ENCODE results near the gene SPHKAP.

Gene SPHKAP

GRCh38 chr2:227996366-227996765, 185.1 kb downstream of the SPHKAP start:
- no peak overlapping the region for H3K4ac ChIP-seq (ENCODE audit: low read length)
- no peaks in the 10 kb centered on the region for H3K27me3 ChIP-seq (ENCODE audit: control insufficient read depth in 3 of 3, insufficient read depth in 3 of 3, low read depth in 1 of 3, low read length in 3 of 3)
- H2AK5ac ChIP-seq (ENCODE audit: low read depth, low read length), result no peak overlapping the region
- no peak overlapping the region for H2BK120ac ChIP-seq (ENCODE audit: low read depth, low read length)
- no peaks in the 10 kb centered on the region for H3K9me3 ChIP-seq (replicated peaks in 1 of 2; ENCODE audit: control insufficient read depth in 2 of 2, insufficient read depth in 1 of 2, low read depth in 1 of 2, low read length in 2 of 2)
- H2BK5ac ChIP-seq (ENCODE audit: low read length), result no peak overlapping the region
- H2BK15ac ChIP-seq (ENCODE audit: low read length), result no peak overlapping the region
- no peak overlapping the region for H4K91ac ChIP-seq (ENCODE audit: low read depth, low read length, poor library complexity)
- no peaks in the 10 kb centered on the region for H3K4me1 ChIP-seq (ENCODE audit: control insufficient read depth in 2 of 2, insufficient read depth in 1 of 2, low read depth in 1 of 2, low read length in 2 of 2)
- no peaks in the 10 kb centered on the region for H3K79me1 ChIP-seq (ENCODE audit: low read depth, low read length)
- DNase-seq (ENCODE audit: low spot score), result no peak
- H2BK12ac ChIP-seq (ENCODE audit: low read length), result no peak overlapping the region
- H3K9ac ChIP-seq (ENCODE audit: low read depth, low read length, poor library complexity), result no peak overlapping the region
- H3K4me2 ChIP-seq (ENCODE audit: insufficient read depth, low read length, poor library complexity, severe bottlenecking), result no peak overlapping the region
- H3K27ac ChIP-seq (replicated peaks; ENCODE audit: low read length), result no peak overlapping the region
- 100% methylated on average over 1 of the region's 3 CpGs; no CpG with 5 or more reads in 1 of the 2 donors for WGBS, 2 donors (ENCODE audit: extremely low coverage in 2 of 2, insufficient read length in 2 of 2, insufficient replicate concordance in 1 of 2)
- H2AFZ ChIP-seq (ENCODE audit: low read length), result no peak overlapping the region
- no peak overlapping the region for H3K23ac ChIP-seq (ENCODE audit: low read depth, low read length, poor library complexity)
- H3K4me3 ChIP-seq (ENCODE audit: low read length in 2 of 2), result no peak overlapping the region
- H3K18ac ChIP-seq (ENCODE audit: low read length), result no peak overlapping the region
- H4K8ac ChIP-seq (ENCODE audit: low read depth, low read length), result no peak overlapping the region
- no peak overlapping the region for H3K14ac ChIP-seq (ENCODE audit: low read length)
- no peaks in the 10 kb centered on the region for H3K36me3 ChIP-seq (replicated peaks in 1 of 2; ENCODE audit: control insufficient read depth in 2 of 2, insufficient read depth in 2 of 2, low read length in 2 of 2)

DNA sequence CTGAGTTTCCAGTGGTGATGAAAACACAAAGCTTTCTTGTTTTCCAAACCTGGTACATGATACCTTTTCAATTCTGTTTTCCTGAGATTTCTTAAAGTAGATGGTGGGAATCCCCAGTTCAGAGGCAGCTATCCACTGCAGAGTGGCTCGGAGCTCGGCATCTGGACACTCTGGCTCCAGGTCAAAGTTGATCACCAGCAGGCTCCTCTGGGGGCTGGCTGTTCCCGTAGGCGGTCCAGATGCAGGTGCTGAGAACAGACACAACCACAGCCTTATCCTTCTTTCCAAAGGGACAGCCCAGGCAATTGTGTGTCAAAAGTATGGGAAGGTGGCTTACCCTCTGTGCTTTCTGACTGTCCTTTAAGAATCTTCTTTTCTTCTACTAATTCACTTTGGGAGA, 190.6 kb downstream of the SPHKAP start:
- H3K36me3 ChIP-seq (replicated peaks in 1 of 2; ENCODE audit: control insufficient read depth in 2 of 2, insufficient read depth in 2 of 2, low read length in 2 of 2), result no peaks in the 10 kb centered on the region
- H3K27me3 ChIP-seq (ENCODE audit: control insufficient read depth in 3 of 3, insufficient read depth in 3 of 3, low read depth in 1 of 3, low read length in 3 of 3), result no peaks in the 10 kb centered on the region
- H4K8ac ChIP-seq (ENCODE audit: low read depth, low read length), result no peak overlapping the region
- no peaks in the 10 kb centered on the region for H3K79me1 ChIP-seq (ENCODE audit: low read depth, low read length)
- no peak overlapping the region for H2BK15ac ChIP-seq (ENCODE audit: low read length)
- H3K4ac ChIP-seq (ENCODE audit: low read length), result no peak overlapping the region
- H3K18ac ChIP-seq (ENCODE audit: low read length), result peak overlapping the region; percentile 27
- no peak overlapping the region for H2BK120ac ChIP-seq (ENCODE audit: low read depth, low read length)
- DNase-seq (ENCODE audit: low spot score), result no peak
- H3K4me3 ChIP-seq (ENCODE audit: low read length in 2 of 2), result no peak overlapping the region
- no peak overlapping the region for H3K23ac ChIP-seq (ENCODE audit: low read depth, low read length, poor library complexity)
- H4K91ac ChIP-seq (ENCODE audit: low read depth, low read length, poor library complexity), result no peak overlapping the region
- no peak overlapping the region for H2BK12ac ChIP-seq (ENCODE audit: low read length)
- no peak overlapping the region for H3K27ac ChIP-seq (replicated peaks; ENCODE audit: low read length)
- H2BK5ac ChIP-seq (ENCODE audit: low read length), result no peak overlapping the region
- H3K4me2 ChIP-seq (ENCODE audit: insufficient read depth, low read length, poor library complexity, severe bottlenecking), result no peak overlapping the region
- WGBS, 2 donors (ENCODE audit: extremely low coverage in 2 of 2, insufficient read length in 2 of 2, insufficient replicate concordance in 1 of 2), result no CpG with 5 or more reads among the region's 4 CpGs
- H3K9me3 ChIP-seq (replicated peaks in 1 of 2; ENCODE audit: control insufficient read depth in 2 of 2, insufficient read depth in 1 of 2, low read depth in 1 of 2, low read length in 2 of 2), result no peaks in the 10 kb centered on the region
- H3K9ac ChIP-seq (ENCODE audit: low read depth, low read length, poor library complexity), result no peak overlapping the region
- no peak overlapping the region for H2AFZ ChIP-seq (ENCODE audit: low read length)
- H3K14ac ChIP-seq (ENCODE audit: low read length), result peak overlapping the region; percentile 95
- no peaks in the 10 kb centered on the region for H3K4me1 ChIP-seq (ENCODE audit: control insufficient read depth in 2 of 2, insufficient read depth in 1 of 2, low read depth in 1 of 2, low read length in 2 of 2)
- no peak overlapping the region for H2AK5ac ChIP-seq (ENCODE audit: low read depth, low read length)

DNA sequence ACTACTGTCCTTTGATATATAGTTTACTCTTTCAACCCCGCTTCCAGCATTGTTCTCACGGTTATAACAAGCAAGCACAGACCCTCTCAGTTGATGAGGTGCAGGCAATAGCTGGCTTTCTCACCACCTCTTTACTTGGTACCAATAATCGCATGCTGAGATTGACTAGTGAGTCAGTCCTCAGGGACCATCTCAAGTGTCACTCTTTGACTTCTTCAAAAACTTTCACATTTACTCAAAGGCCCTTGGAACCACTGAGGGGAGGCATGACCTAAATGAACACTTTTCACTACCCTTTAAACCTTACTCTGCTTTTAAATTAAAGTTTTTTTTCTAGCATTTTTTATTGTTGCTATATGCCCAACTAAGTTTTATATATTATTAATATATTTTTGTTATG, 208.2 kb downstream of the SPHKAP start:
- Histone ChIP-seq H3K9me3 (replicated peaks in 1 of 2; ENCODE audit: control insufficient read depth in 2 of 2, insufficient read depth in 1 of 2, low read depth in 1 of 2, low read length in 2 of 2) (no peaks in the 10 kb centered on the region), H4K91ac (ENCODE audit: low read depth, low read length, poor library complexity) (no peak overlapping the region), H3K79me1 (ENCODE audit: low read depth, low read length) (no peaks in the 10 kb centered on the region), H4K8ac (ENCODE audit: low read depth, low read length) (no peak overlapping the region), H3K18ac (ENCODE audit: low read length) (no peak overlapping the region), H2BK15ac (ENCODE audit: low read length) (no peak overlapping the region), H3K4ac (ENCODE audit: low read length) (no peak overlapping the region), H3K23ac (ENCODE audit: low read depth, low read length, poor library complexity) (no peak overlapping the region), H3K27ac (replicated peaks; ENCODE audit: low read length) (no peak overlapping the region), H3K14ac (ENCODE audit: low read length) (no peak overlapping the region), H3K36me3 (replicated peaks in 1 of 2; ENCODE audit: control insufficient read depth in 2 of 2, insufficient read depth in 2 of 2, low read length in 2 of 2) (no peaks in the 10 kb centered on the region), H2AK5ac (ENCODE audit: low read depth, low read length) (no peak overlapping the region), H2BK120ac (ENCODE audit: low read depth, low read length) (no peak overlapping the region), H2BK5ac (ENCODE audit: low read length) (no peak overlapping the region), H3K4me3 (ENCODE audit: low read length in 2 of 2) (no peak overlapping the region), H3K9ac (ENCODE audit: low read depth, low read length, poor library complexity) (no peak overlapping the region), H3K4me1 (ENCODE audit: control insufficient read depth in 2 of 2, insufficient read depth in 1 of 2, low read depth in 1 of 2, low read length in 2 of 2) (no peaks in the 10 kb centered on the region), H2BK12ac (ENCODE audit: low read length) (no peak overlapping the region), H3K27me3 (ENCODE audit: control insufficient read depth in 3 of 3, insufficient read depth in 3 of 3, low read depth in 1 of 3, low read length in 3 of 3) (no peaks in the 10 kb centered on the region), H2AFZ (ENCODE audit: low read length) (no peak overlapping the region), H3K4me2 (ENCODE audit: insufficient read depth, low read length, poor library complexity, severe bottlenecking) (no peak overlapping the region)
- DNase-seq (ENCODE audit: low spot score), result no peak
- no CpG with 5 or more reads among the region's 3 CpGs for WGBS, 2 donors (ENCODE audit: extremely low coverage in 2 of 2, insufficient read length in 2 of 2, insufficient replicate concordance in 1 of 2)

GRCh38 chr2:227971619-227972230, 209.8 kb downstream of the SPHKAP start:
- no peak overlapping the region for H3K4me3 ChIP-seq (ENCODE audit: low read length in 2 of 2)
- H3K4me2 ChIP-seq (ENCODE audit: insufficient read depth, low read length, poor library complexity, severe bottlenecking), result no peak overlapping the region
- H4K8ac ChIP-seq (ENCODE audit: low read depth, low read length), result no peak overlapping the region
- no peak overlapping the region for H3K14ac ChIP-seq (ENCODE audit: low read length)
- H3K23ac ChIP-seq (ENCODE audit: low read depth, low read length, poor library complexity), result no peak overlapping the region
- H2BK5ac ChIP-seq (ENCODE audit: low read length), result no peak overlapping the region
- no peaks in the 10 kb centered on the region for H3K4me1 ChIP-seq (ENCODE audit: control insufficient read depth in 2 of 2, insufficient read depth in 1 of 2, low read depth in 1 of 2, low read length in 2 of 2)
- H2BK12ac ChIP-seq (ENCODE audit: low read length), result no peak overlapping the region
- no peaks in the 10 kb centered on the region for H3K27me3 ChIP-seq (ENCODE audit: control insufficient read depth in 3 of 3, insufficient read depth in 3 of 3, low read depth in 1 of 3, low read length in 3 of 3)
- H3K9me3 ChIP-seq (replicated peaks in 1 of 2; ENCODE audit: control insufficient read depth in 2 of 2, insufficient read depth in 1 of 2, low read depth in 1 of 2, low read length in 2 of 2), result no peaks in the 10 kb centered on the region
- no peaks in the 10 kb centered on the region for H3K36me3 ChIP-seq (replicated peaks in 1 of 2; ENCODE audit: control insufficient read depth in 2 of 2, insufficient read depth in 2 of 2, low read length in 2 of 2)
- H2AFZ ChIP-seq (ENCODE audit: low read length), result no peak overlapping the region
- H3K18ac ChIP-seq (ENCODE audit: low read length), result no peak overlapping the region
- no CpG with 5 or more reads among the region's 7 CpGs for WGBS, 2 donors (ENCODE audit: extremely low coverage in 2 of 2, insufficient read length in 2 of 2, insufficient replicate concordance in 1 of 2)
- H2AK5ac ChIP-seq (ENCODE audit: low read depth, low read length), result no peak overlapping the region
- no peak overlapping the region for H3K9ac ChIP-seq (ENCODE audit: low read depth, low read length, poor library complexity)
- H4K91ac ChIP-seq (ENCODE audit: low read depth, low read length, poor library complexity), result no peak overlapping the region
- no peak overlapping the region for H2BK15ac ChIP-seq (ENCODE audit: low read length)
- H3K27ac ChIP-seq (replicated peaks; ENCODE audit: low read length), result no peak overlapping the region
- no peaks in the 10 kb centered on the region for H3K79me1 ChIP-seq (ENCODE audit: low read depth, low read length)
- DNase-seq (ENCODE audit: low spot score), result no peak
- no peak overlapping the region for H3K4ac ChIP-seq (ENCODE audit: low read length)
- no peak overlapping the region for H2BK120ac ChIP-seq (ENCODE audit: low read depth, low read length)
